Stimulated activated CD4-positive, alpha-beta T cell treated with anti-CD3 and anti-CD28 coated beads, TNF-alpha, amount 100 ng/mL, for 48 hours (primary cell): ENCODE measurements around the gene KCTD17.

Source experiments
- DNase-seq, 3 donors: peaks; one replicate each; pipeline ENCODE4 v3.0.0-alpha.2; 2020; ENCODE audit warnings: low read depth in 3 of 3

The KCTD17 gene

GRCh38 chr22:37103656-37104452, 52.3 kb downstream of the KCTD17 start:
- DNase-seq: no peak

- DNase-seq: no peak
Measured at GRCh38 chr22:37105154-37105553, 53.6 kb downstream of the KCTD17 start.

GRCh38 chr22:37105990-37106389, 54.4 kb downstream of the KCTD17 start:
- DNase-seq: no peak

- no peak for DNase-seq
Measured at GRCh38 chr22:37107816-37108621, 56.5 kb downstream of the KCTD17 start.

- no peak for DNase-seq
Measured at GRCh38 chr22:37109242-37109917, 57.8 kb downstream of the KCTD17 start, which contains the start of gene TMPRSS6. TSS of gene TMPRSS6 (minus strand) at chr22:37109713. CDS start at chr22:37103417, 6,296 bp downstream.

DNA sequence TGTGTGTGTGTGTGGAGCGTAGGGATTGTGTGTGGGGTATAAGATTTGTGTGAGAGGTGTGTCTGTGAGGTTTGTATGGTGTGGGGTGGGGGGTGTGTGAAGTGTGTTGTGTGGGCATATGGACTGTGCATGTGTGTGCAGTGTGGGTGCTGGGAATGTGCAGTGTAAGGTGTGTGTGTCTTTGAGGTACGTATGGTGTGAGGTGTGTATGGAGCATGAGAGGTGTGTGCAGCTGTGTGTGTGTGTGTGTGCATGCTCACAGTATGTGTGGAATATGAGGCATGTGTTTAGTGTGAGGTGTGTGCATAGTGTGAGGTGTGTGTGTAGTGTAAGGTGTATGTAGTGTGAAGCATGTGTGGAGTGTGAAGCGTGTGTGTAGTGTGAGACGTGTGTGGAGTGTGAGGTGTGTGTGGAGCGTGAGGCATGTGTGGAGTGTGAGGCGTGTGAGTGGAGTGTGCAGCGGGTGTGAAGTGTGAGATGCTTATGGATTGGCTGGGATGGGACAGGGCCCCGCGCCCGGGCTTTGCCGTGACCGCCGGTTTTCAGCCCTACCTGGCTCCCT, 59.7 kb downstream of the KCTD17 start:
- DNase-seq: no peak

DNA sequence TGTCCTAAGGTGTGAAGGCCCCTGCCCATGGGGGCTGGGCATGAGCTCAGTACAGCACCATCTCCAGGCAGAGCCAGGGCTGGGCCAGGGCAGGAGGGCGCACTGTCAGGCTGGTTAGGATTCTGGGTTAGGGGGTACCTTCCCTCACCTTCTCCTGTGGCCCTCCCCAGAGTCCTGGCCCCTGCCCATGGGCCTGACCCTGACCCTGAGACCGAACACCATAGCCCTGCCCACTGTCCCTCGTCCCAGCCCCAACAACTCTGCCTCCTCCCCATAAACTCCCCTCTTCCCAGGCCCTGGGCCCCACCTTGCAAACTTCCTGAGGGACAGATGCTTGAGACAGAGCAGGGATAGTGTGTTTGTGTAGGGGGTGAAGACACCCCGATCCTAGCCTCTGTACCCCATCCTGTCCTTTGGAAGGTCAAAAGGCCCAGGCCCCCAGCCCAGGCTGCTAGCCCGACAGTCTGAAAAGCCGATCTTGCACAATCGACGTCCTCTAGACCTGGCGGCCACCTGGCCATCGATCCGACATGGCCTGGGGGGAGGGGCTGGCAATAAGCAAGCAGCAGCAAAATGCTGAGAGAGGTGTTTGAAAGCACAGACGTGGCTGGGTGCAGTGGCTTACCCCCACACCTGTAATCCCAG, 60.7 kb downstream of the KCTD17 start:
- DNase-seq: no peak
